GM21825 (cell line): ENCODE data around the gene BANF1.
"Not testable (repeated sequence)": the region's sequence is repeated elsewhere in the genome, so short reads cannot be mapped to it uniquely, and the experiment has no call there.

ENCODE experiments used
- ATAC-seq: cut with Tn5 transposase; IDR thresholded peaks from one replicate; pipeline ENCODE4 v1.9.1; 2021; ENCODE audit warnings: mild to moderate bottlenecking, moderate library complexity; ENCODE audit not compliant: unreplicated experiment

BANF1 gene

GRCh38 chr11:66010036-66010435, 7.7 kb downstream of the BANF1 start:
- ATAC-seq, result not testable (repeated sequence)

DNA sequence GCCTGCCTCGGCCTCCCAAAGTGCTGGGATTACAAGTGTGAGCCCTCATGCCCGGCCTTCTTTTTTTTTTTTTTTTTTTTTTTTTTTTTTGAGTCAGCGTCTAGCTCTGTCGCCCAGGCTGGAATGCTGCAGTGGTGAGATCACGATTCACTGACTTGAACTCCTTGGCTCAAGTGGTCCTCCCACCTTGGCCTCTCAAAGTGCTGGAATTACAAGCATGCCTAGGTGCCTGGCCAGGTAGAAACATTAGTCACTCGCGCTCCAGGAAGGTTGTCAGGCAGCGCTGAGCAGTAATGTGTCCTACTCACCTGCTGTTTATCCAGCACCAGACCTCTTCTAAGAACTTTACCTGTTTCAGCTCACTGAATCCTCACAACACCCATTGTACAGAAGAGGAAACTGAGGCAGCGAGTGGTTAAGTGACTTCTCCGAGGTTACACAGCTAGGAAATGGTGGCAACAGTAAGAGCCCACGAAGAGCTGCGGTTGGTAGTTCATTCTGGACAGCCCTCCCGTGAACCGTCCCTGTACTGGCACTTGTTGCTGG, 9.0 kb downstream of the BANF1 start:
- no peak for ATAC-seq

DNA sequence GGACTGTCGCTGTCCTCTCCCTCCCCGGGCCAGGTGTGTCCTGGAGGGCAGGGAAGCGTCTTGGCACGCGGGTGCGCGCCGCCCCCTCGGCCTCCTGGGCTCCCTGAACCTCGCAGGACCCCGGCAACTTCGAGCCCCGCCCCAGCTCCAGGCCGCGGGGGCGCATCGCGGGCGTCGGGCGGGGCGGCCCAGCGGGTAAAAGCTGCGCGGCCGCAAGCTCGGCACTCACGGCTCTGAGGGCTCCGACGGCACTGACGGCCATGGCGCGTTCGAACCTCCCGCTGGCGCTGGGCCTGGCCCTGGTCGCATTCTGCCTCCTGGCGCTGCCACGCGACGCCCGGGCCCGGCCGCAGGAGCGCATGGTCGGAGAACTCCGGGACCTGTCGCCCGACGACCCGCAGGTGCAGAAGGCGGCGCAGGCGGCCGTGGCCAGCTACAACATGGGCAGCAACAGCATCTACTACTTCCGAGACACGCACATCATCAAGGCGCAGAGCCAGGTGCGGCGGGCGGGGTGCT, 9.5 kb downstream of the BANF1 start, which contains the start of gene CST6:
CST6 (plus strand) TSS at position 224 of the 519 bp plus-strand sequence; CDS start at position 261, 37 bp downstream.
- no peak for ATAC-seq

DNA sequence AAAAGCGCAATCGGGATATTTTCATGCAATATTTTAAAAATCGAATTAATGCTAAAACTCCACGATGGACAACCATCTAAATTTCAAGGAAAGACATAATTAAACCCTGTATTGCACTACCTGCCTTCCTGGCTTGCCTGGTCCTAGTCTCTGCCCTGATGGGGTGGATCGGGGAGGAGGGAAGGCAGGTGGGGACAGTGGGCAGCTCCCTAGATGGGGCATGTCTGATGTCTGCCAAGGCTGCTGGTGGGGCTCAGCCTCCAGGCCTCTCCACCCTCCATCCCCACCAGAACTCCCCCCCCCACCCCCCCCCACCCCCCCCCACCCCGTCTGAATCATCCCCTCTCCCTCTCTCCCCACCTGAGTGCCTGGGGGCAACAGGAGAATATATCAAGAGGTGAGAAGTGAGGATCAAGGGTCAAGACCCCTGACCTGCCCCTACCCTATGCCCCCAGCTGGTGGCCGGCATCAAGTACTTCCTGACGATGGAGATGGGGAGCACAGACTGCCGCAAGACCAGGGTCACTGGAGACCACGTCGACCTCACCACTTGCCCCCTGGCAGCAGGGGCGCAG, 10.2 kb downstream of the BANF1 start:
- no peak for ATAC-seq

GRCh38 chr11:66012946-66013761, 10.9 kb downstream of the BANF1 start:
- no peak for ATAC-seq

- no peak for ATAC-seq
Measured at GRCh38 chr11:66013762-66014100, 11.4 kb downstream of the BANF1 start.

- no peak for ATAC-seq
Measured at GRCh38 chr11:66014804-66015453, 12.6 kb downstream of the BANF1 start.

DNA sequence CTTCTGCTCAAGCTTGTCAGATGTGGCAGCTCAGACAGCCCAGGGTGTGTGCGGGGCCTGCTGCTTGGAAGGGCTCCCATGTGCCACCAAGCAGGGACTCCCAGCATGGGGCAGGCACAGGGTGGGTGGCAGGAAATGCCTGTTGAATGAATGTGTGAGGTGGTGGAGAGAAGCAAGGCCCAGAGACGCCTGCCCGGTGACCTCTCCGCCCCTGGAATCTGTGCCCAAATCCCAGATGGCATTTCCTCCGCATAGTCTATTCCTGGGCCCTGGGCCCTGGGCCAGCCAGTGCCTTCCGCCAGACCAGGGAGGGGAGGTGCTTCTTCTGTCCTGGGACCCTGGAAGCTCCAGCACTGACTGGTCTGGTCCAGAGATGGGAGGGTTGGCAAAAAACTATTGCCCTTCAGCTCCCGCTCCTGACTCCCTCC, 13.2 kb downstream of the BANF1 start:
- ATAC-seq, result no peak

- ATAC-seq, result no peak
Measured at GRCh38 chr11:66015936-66016792, 13.9 kb downstream of the BANF1 start.

DNA sequence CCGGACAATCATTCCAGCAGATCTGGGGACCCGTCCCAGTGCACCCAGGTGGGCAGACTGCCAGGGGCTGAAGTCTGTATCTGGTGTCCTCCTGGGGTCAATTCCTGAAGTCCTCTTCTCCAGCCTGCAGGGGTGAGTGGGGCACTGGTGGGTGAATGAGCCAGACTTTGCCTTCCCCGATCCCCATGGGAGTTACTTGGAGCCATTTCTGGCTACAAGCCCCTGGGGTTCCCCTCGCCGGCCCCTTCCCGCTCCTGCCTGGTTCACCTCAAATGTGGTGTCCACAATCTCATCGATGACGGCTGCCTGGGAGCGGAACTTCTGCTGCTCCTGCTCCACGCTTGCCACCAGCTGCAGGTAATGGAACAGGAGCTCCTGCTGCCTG, 14.5 kb downstream of the BANF1 start:
- ATAC-seq, result no peak

- no peak for ATAC-seq
Measured at GRCh38 chr11:66017321-66017720, 15.0 kb downstream of the BANF1 start.

- ATAC-seq, result no peak
Measured at GRCh38 chr11:66020212-66020611, 17.9 kb downstream of the BANF1 start.

GRCh38 chr11:66020618-66021357, 18.5 kb downstream of the BANF1 start:
- no peak for ATAC-seq

GRCh38 chr11:66022401-66023185, 20.3 kb downstream of the BANF1 start:
- ATAC-seq, result no peak

DNA sequence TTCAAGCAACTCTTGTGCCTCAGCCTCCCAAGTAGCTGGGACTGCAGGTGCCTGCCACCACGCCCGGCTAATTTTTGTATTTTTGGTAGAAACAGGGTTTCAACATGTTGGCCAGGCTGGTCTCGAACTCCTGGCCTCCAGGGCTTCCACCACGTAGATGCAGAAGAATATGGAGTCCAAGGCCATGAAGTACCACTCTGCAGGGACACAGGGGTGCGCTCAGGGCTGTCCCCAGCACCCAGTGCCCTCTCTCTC, 20.8 kb downstream of the BANF1 start:
- ATAC-seq, result not testable (repeated sequence)

DNA sequence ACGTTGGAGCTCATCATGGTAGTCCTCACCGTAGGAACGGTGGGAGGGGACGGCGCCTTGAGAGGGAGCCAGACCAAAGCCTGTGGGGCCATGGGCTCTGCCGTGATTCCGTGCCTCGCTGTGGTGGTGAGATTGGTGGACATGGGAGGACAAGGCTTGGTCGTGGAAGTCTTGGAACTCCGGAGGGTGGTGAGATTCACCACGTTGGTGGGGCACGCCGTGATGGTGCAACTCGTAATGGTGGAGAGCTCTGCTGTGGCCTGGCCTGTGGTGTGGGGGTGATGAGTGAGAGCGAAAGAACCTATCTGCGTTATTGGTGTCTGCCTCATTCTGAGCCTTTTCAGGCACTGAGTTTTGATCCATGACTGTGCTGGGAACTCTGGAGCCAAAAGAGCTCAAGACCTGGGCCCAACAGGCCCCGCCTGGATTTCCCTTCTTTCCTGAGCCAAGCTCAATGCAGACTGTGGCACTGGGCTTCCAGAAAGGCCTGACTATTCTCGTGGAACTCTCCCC, 23.8 kb downstream of the BANF1 start, which contains the start of gene CATSPER1:
CATSPER1 (minus strand) TSS at position 463 of the 513 bp plus-strand sequence; CDS start at position 363, 100 bp downstream.
- ATAC-seq, result no peak

GRCh38 chr11:66032957-66033735, 30.8 kb downstream of the BANF1 start:
- ATAC-seq, result no peak

DNA sequence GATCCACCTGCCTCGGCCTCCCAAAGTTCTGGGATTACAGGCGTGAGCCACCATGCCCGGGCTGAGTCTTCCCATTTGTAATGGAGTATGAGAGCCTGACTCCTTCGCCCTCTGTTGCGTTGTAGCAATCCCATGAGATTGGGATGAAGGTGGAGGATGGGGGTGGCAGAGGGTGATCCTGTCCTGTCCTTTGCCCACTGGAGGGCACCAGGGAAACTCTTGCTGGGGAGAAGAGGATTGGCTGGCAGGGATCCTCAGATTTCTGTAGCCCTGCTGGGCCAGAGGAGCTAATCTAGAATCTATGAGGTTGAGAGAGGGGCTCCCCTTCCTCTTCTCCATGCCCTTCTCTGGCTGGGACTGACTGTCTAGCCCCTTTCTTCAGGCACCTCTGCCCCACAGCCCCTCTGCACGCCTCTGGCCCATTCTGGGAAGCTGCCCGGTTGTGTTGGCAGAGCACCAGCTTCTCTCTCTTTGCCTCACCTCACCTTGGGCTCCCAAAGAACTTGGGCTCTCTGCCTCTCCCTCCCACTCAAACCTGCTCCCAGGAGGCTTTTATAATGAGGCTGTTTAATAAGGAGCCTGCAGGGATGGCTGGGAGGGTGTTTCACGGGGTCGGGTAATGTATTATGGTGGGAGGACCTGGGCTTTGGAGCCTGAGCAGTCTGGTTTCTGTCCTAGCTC, 33.5 kb downstream of the BANF1 start:
- ATAC-seq, result no peak
